HG02610 (cell line): ENCODE results near the gene MTMR2.
"Not testable (repeated sequence)": the region's sequence is repeated elsewhere in the genome, so short reads cannot be mapped to it uniquely, and the experiment has no call there.

ENCODE experiments used
- ATAC-seq: cut with Tn5 transposase; IDR thresholded peaks from one replicate; pipeline ENCODE4 v1.9.1; 2021; ENCODE audit warnings: mild to moderate bottlenecking, moderate library complexity; ENCODE audit not compliant: unreplicated experiment

The MTMR2 gene

DNA sequence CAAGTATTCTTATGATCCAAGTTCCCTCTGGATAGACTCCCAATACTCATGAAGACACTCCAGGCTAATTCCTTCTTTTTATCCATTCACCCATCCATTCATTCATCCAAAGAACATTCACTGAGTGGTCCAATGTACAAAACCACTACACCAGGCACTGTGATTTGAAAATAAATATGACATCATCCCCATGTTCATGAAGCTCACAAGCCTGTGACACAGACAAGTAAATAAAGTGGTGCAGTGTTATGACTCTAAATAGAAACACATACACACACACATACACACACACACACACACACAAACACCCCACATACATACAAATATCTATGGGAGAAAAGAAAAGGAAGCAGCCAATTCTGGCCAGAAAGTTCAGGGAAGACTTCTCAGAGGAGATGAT lies 35.5 kb downstream of the MTMR2 start:
- ATAC-seq = no peak

DNA sequence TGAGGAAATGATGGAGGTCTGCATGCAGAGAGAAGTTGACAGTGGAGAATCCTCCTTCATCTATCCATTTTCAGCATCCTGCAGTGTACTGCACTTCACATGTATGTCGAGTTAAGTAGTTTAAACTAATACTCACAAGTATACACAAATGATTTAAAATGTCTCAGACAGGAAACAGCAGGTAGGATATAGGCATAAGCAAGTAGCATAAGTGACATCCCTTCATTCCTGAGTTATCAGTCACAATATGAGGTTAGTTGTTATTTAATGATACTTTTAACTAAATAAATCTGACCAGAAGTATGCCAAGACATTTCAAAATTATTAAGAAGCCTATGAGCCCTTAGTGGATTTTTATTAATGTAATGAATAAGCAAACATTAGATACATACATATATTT lies 37.4 kb downstream of the MTMR2 start:
- ATAC-seq = no peak

DNA sequence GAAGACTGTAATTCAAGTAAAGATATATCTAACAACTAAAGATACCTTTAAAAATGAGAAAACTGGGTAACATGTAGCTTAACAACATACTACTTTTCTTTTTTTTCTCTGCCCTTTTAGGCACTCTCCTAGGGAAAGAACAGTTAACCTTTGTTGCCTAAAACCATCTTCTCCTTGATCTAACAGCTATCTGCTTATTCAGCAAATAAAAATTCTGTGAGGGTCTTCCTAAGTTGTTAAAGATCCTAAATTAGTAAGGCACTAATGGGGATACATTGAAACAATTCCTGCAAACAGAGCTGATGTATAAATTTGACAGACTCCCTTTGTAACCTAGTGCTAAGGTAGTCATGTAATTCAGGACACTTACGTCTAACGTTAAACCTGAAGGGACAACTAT lies 39.1 kb downstream of the MTMR2 start:
- no peak for ATAC-seq

DNA sequence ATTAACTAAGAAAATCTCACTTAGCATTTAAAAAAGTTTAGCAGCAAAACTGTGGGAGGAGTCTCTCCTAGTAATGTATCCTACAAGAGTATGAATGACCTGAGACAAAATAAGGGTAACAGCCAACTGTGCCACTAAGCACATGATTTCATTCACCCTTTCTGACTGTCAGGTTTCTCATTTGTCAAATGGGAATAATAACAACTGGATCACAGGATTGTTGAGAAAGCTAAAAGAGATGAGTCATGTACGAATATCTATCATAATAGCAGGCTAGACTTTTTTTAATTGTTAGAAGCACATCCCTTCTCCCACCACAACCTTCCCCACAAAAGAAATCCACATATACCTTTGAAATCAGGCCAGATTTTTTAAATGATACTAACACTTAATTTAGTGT lies 39.5 kb downstream of the MTMR2 start:
- ATAC-seq = no peak

DNA sequence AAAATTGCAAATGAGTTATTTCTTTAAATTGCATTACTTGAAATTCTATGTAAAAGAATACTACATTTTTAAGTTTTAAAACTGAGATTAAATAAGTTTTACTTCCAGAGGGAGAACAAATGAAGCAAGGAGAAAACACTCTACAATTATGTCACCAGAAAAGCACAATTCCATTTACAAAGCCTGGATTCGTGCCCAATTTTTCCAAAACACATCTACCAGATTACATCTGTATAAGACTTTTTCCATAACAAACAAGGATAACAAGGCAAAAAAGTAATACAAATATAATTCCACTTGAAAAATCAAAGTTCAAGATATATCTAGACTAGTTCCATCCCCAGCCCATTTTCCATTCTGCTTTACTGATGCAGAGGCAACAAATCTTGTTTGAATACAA lies 40.5 kb downstream of the MTMR2 start:
- ATAC-seq = no peak

DNA sequence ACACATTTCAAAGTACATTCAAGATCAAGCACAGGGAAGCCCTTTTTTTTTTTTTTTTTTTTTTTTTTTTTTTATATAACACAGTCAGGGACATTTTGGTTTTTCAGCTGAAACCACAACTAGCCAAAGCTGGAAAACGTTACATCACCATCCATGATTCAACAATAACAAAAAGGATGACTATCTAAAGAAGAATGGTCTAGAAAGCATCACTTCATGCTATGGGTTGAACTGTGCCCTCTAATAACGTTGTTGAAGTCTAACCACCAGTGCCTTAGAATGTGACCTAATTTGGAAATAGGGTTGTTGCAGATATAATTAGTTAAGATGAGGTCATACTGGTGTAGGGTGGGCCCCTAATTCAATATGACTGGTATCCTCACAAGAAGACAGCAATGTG lies 46.6 kb downstream of the MTMR2 start:
- ATAC-seq = no peak

DNA sequence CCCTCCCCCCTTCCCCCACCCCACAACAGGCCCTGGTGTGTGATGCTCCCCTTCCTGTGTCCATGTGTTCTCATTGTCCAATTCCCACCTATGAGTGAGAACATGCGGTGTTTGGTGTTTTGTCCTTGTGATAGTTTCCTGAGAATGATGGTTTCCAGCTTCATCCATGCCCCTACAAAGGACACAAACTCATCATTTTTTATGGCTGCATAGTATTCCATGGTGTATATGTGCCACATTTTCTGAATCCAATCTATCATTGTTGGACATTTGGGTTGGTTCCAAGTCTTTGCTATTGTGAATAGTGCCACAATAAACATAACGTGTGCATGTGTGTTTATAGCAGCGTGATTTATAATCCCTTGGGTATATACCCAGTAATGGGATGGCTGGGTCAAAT lies 53.0 kb downstream of the MTMR2 start:
- ATAC-seq = not testable (repeated sequence)

DNA sequence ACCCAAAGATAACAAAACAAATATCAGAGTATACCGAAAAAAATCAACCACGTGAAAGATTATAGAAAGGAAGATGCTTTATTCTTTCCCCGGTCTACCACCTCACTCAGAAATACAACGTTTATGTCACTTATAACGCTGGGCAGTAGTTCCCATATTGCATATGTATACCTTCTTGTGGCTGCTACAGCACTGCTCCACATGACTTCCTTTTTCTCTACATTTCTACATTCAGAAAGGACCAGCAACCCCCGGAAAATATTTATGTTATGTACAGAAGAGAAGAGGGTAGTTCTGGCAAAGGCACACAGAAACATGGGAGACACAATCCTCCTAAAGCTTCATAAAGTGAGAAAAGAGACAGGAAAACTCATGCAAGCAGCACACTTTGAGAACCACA lies 56.8 kb downstream of the MTMR2 start:
- no peak for ATAC-seq

DNA sequence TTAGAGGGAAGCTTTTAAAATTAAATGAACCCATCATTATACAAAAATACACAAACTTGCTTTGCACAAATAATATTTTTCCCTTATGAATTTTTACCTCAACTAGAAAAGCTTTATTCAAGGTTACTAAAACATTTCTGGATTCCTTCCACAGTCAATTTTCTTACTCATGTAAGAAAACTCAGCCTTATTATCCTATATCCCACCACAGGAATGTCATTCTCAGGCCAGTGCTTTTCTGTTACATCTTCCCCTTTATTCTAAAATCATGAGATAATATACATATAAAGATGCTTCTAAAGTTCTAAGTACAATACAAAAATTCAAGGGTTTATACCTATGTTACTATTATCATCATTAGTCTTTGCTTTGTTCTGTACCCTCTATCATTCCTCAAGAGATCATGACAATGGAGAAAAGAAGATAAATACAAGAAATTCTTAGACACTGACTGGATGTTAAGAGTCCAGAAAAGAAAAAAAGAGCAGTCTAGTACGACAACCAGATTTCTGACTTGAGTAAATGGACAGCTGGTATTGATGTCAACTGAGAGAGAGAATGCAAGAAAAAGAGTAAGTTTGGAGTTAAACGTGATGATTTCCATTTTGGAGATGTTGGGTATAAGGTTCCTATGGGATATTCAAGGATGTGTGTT lies 60.3 kb downstream of the MTMR2 start:
- ATAC-seq = no peak

DNA sequence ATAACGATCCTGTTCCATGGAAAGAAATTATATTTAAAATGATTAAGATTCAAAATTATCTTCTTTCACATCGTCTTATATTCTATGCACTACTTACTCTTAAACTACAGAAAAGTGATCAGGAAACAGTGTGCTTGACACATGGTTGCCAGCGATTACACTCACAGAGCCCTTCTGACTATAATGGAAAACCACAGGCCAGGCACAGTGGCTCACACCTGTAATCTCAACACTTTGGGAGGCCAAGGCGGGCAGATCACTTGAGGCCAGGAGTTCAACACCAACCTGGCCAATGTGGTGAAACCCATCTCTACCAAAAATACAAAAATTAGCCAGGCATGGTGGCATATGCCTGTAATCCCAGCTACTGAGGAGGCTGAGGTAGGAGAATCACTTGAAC lies 63.9 kb downstream of the MTMR2 start:
- not testable (repeated sequence) for ATAC-seq

DNA sequence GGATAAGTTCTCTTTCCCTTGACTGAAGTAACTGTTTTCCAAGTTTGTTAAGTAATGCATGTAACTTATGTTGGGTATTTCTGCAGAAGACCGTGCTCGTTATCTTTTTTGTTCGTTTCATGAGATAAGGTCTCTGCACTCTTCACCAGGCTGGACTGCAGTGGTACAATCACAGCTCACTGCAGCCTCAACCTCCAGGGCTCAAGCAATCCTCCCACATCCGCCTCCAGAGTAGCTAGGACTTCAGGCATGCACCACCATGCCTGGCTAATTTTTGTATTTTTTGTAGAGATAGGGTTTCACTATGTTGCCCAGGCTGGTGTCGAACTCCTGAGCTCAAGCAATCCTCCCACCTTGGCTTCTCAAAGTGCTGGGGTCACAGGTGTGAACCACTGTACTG lies 69.5 kb downstream of the MTMR2 start:
- ATAC-seq = not testable (repeated sequence)

DNA sequence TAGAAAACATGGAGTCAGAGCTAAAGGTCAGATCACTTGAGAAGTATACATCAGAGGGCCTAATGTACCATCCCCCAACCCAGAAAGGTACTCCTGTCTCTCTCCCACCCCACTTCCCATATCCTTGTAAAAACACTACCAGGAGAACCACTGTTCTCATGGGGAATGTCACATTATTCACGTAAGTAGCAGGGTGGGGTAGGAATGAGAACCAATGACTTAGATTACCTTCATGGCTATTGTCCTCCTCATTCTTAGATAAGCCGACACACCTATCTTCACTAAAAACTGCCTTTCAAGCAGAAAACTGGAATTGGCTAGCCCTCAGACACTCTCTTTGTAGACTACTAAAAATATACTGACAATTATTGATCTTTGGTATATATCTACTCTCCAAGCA lies 70.0 kb downstream of the MTMR2 start:
- ATAC-seq = no peak

DNA sequence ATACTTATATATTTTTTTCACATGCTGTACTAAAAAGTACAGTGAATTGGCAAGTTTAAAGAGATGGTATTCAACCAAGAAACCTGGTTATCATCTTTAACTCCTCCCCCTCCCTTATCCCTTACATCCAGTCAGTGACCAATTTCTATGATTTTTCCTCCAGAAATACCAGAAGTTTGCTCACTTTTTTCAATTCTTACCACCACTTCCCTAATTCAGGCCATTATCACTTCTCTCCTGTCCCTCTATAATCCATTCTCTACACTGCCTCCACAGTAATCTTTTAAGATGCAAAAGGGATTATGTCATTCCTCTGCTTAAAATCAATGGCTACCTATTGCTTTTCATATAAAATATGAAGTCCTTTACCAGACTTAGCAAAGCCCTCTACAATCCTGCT lies 70.8 kb downstream of the MTMR2 start:
- ATAC-seq = no peak

DNA sequence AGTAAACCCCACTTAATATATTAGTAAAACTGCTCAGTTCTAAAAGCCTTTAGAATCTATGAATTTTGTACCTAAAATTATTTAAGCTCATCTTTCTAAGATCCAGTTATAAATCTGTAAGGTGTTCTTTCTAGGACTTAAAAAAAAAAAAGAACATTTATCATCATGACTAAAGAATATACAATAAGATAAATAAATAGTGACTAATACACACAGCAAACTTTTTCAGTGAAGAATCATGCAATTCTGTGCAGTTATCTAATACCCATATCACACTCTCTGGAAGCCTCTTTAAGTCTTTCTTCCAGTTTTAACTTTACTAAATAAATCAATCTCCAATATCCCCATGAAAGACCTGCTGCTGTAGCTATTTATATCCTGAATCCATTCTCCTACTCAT lies 73.8 kb downstream of the MTMR2 start:
- ATAC-seq = no peak

DNA sequence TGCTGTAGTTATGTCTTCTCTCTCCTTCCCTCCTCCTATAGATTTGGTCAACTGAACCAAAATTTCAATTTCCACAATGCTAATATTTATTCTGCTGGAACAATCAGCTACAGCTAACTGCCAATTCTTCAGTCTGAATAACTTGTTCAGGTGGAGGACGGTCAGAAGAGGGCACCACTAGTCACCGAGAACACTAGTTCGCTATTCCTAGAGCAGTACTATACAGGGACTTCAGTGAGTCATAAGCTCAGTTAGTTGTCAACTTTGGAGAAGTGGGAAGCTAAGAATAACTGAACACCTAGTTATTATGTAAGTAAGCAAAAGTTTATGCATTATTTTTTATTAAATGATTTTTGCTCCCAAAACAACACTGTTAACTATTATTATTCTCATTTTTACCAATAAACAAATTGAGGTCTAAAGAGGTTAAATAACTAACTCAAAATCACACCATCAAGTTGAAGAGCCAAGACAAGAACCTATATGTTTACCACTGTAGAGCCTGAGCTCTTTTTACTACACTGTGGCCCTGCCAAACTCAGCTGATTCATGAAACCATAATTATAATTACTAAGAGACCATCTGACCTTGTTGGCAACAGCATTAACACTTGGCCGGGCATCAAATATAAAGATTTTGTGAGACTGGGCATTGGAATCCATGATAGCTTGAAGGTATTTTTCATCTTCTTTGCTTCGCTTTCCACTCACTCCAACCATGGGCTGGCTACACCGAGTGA lies 74.7 kb downstream of the MTMR2 start:
- ATAC-seq = peak; percentile 67

DNA sequence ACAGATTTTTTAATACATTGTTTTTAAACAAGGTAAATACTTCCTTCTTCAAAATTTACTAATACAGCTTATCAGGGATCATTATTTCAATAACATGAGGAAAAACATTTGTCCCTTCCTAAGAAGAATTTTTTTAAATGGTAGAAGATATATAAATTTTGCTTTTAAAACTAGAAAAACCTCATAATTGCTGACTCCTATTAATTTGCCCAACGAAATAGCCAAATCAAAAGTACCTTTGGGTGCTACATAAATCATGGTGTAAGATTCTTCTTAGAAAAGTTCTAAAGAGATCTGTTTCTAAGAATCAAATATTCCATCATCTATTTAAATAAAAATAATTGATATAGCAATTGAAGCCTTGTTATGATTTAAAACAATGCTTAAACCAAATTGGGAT lies 78.7 kb downstream of the MTMR2 start:
- no peak for ATAC-seq

DNA sequence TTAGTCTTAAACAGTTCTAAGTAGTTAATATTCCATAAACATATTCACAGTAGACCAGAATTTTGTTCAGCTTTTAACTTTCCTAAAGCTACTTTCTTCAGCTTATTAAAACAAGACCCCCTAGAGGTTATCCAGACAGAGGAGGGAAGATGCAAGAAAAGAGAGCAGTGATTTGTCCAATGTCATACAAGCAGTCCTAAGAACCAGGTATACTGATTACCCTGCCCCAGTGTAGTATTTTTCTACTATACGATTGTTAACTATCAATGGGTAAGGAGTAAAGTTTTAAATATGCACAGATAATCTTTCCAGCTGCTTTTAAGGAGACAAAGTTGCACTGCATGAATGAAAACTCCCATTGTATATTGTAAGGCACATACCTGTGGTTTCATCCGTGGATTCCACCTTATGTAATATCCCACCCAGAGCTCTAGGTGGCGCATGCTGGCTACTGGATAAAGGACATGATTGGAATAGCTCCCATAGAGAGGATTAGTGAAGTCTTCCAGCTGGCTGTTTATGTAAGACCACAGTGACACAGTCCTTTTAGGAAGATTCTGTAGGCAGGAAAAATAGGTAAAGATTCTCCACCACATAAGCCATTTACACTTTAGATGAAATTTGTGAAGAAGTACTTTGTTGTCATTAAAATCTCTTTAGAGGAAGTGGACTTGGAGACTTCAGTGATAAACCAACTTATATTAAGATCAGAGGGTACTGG lies 88.0 kb downstream of the MTMR2 start:
- peak; percentile 84 for ATAC-seq

DNA sequence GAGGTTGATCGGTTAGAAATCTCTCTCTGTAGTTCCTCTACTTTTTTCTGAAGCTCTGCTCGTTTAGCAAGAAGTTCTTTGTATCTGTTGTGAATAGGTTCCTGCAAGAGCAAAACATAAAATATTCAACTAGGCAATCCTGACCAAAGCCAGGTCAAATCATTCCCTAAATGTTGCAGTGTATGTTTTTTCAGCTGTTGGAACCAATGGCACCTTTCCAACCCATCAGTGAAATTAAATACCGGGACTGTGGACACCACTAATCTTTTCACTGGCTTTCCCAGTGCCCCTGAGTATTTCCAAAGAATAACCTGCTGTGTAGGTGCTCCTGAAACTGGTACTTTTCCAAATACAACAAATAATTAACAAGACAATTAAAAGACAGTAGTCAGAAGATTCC lies 88.6 kb downstream of the MTMR2 start:
- ATAC-seq = no peak

DNA sequence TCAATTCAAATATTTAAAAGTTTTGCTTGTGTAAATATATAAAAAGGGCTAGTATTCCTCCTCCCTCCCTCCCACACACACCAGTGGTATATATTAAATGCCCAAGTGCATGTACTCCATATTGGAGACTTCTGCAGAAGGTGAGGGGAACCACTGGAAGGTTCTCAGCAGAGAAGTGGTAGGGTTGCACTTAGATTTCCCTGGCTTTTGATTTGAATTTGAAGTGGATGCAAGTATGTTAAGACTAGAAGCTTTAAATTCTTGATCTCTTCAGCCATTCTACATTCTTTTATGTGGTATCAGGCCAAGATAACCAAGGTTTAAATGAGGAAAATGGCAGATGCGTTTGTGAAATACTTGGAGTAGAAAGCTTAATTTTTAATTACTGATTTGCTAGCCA lies 90.5 kb downstream of the MTMR2 start:
- no peak for ATAC-seq

DNA sequence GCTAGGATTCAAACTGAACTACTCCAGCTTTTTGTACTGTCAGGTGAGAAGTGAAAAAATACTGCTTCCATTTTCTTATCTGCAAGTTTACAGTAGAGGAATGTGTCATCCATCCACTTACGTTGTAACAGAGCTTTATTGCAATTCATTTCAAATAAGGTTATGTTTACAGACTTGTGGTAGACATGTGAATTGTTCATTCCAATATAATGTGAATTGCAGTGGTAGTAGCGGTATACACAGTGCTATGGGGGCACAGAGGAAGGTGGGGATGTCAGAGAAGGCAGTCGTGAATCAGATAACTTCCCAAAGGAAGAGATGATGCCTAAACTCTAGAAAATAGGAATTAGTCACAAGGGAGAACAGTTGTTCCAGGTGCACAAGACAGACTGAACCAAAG lies 91.1 kb downstream of the MTMR2 start:
- ATAC-seq = no peak

DNA sequence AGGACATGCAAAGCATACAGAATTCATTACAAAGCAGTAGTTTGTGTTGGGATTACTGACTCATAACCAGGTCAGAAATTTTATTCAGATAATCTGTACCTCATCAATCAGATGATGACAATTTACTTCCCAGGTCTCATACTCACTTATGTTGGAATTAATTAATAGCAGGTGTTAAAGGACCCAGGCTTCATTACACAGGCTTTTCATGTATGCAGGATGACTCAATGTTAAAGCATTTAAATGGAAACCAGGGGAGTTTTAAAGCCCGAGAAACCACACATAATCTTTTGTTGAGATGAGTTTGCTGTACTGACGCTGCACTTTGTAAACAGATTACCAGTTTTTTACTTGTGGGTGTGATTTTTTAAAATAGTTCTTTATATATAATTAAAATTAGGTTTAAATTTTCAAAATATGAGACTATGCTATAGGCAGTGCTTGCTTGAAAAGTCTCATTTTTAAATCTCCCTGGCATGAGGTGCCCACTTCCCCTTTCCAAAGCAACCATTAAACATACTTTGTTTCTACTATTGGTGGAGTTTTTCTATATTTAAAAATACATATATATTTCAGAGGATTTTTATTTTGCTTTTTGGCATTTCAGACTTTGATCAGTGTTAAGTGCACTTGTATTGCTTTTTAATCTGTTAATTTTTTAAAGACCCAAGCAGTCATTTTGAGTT lies 92.6 kb downstream of the MTMR2 start:
- ATAC-seq = no peak
